OCI-LY3 (cell line): ENCODE measurements around the gene ALOX5.

Experiments used
- H2AFZ ChIP-seq: fragments of 200-600, 300-600 bp; shearing (Covaris generic); 2 replicates; pipeline ENCODE4 v1.6.0; 2014; ENCODE audit warnings: antibody characterized with exemption, low read depth, low read length
- H3K27ac ChIP-seq: fragments of 200-600, 300-600 bp; sonication (generic); 2 replicates; pipeline ENCODE4 v1.5.1; 2014; ENCODE audit warnings: mild to moderate bottlenecking, low read length, moderate library complexity, mixed read lengths
- H3K27me3 ChIP-seq: fragments of 200-600, 300-600 bp; sonication (generic); 2 replicates; pipeline ENCODE4 v1.6.1; 2014; ENCODE audit warnings: low read depth, low read length, mixed read lengths
- H3K36me3 ChIP-seq: fragments of 200-600, 300-600 bp; sonication (generic); replicated peaks from 2 replicates; pipeline ENCODE3; 2014; ENCODE audit warnings: low read depth, low read length, mixed read lengths
- H3K4me1 ChIP-seq: fragments of 300-600, 200-600 bp; sonication (generic); 2 replicates; pipeline ENCODE4 v1.6.1; 2014; ENCODE audit warnings: low read length, mixed read lengths
- H3K4me2 ChIP-seq: fragments of 200-600, 300-600 bp; sonication (generic); 2 replicates; pipeline ENCODE4 v1.6.1; 2014; ENCODE audit warnings: low read length, mixed read lengths
- H3K4me3 ChIP-seq: fragments of 300-600, 200-600 bp; sonication (generic); 2 replicates; pipeline ENCODE4 v1.5.1; 2014; ENCODE audit warnings: antibody characterized with exemption, mild to moderate bottlenecking, low read length, moderate library complexity
- H3K79me2 ChIP-seq: fragments of 300-600, 200-600 bp; shearing (Covaris generic); 2 replicates; pipeline ENCODE4 v1.6.1; 2014; ENCODE audit warnings: mild to moderate bottlenecking, low read length, mixed read lengths
- H3K9ac ChIP-seq: fragments of 300-600, 200-600 bp; shearing (Covaris generic); 2 replicates; pipeline ENCODE4 v1.6.0; 2014; ENCODE audit warnings: mild to moderate bottlenecking, low read length, moderate library complexity
- H3K9me3 ChIP-seq: fragments of 200-600, 300-600 bp; shearing (Covaris generic); 2 replicates; pipeline ENCODE4 v1.6.1; 2014; ENCODE audit warnings: low read length, mixed read lengths; ENCODE audit not compliant: insufficient read depth
- H4K20me1 ChIP-seq: fragments of 200-600, 300-600 bp; sonication (generic); 2 replicates; pipeline ENCODE4 v1.6.1; 2016; ENCODE audit warnings: low read length, mixed read lengths; ENCODE audit not compliant: insufficient read depth
- EZH2phosphoT487 ChIP-seq: fragments of 200-600 bp; shearing (Covaris generic); IDR thresholded peaks from 2 replicates; pipeline ENCODE4 v1.6.1; 2018; ENCODE audit warnings: antibody characterized with exemption, mixed run types, low read depth
- TF ChIP-seq, protein P1 (sequence below): fragments of 200-600, 300-600 bp; sonication (generic); IDR thresholded peaks from 2 replicates; pipeline ENCODE4 v1.5.1; 2014; ENCODE audit warnings: antibody characterized with exemption, low read length, low read depth

Gene ALOX5

DNA sequence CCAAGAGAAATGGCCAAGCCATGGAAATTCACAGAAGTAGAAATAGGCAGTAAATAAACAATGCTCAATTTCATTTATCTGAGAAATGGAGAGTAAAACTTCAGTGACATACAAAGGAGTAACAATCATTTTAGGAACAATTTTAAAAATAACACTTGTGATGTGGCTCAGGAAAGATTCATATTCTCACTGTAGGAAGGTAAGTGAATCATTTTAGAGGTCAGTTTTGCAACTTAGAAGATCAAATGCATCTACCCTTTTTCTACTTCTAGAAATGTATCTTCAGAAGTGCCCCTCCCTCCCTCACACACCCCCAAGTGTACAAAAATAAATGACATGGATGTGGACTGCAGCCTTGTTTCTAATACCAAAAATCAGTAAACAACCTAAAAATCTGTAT, 78.3 kb downstream of the ALOX5 start:
- Histone ChIP-seq H3K4me1 (no peaks in the 10 kb centered on the region), H3K4me2 (no peak overlapping the region), H3K27ac (no peak overlapping the region), H3K9me3 (no peaks in the 10 kb centered on the region), H3K27me3 (no peaks in the 10 kb centered on the region), H4K20me1 (no peaks in the 10 kb centered on the region), H3K79me2 (no peaks in the 10 kb centered on the region), H3K36me3 (no peaks in the 10 kb centered on the region), H3K9ac (no peak overlapping the region), H2AFZ (no peak overlapping the region), H3K4me3 (no peak overlapping the region)
- TF ChIP-seq, protein P1, sequence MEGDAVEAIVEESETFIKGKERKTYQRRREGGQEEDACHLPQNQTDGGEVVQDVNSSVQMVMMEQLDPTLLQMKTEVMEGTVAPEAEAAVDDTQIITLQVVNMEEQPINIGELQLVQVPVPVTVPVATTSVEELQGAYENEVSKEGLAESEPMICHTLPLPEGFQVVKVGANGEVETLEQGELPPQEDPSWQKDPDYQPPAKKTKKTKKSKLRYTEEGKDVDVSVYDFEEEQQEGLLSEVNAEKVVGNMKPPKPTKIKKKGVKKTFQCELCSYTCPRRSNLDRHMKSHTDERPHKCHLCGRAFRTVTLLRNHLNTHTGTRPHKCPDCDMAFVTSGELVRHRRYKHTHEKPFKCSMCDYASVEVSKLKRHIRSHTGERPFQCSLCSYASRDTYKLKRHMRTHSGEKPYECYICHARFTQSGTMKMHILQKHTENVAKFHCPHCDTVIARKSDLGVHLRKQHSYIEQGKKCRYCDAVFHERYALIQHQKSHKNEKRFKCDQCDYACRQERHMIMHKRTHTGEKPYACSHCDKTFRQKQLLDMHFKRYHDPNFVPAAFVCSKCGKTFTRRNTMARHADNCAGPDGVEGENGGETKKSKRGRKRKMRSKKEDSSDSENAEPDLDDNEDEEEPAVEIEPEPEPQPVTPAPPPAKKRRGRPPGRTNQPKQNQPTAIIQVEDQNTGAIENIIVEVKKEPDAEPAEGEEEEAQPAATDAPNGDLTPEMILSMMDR = no peak
- no peak for TF ChIP-seq EZH2phosphoT487

DNA sequence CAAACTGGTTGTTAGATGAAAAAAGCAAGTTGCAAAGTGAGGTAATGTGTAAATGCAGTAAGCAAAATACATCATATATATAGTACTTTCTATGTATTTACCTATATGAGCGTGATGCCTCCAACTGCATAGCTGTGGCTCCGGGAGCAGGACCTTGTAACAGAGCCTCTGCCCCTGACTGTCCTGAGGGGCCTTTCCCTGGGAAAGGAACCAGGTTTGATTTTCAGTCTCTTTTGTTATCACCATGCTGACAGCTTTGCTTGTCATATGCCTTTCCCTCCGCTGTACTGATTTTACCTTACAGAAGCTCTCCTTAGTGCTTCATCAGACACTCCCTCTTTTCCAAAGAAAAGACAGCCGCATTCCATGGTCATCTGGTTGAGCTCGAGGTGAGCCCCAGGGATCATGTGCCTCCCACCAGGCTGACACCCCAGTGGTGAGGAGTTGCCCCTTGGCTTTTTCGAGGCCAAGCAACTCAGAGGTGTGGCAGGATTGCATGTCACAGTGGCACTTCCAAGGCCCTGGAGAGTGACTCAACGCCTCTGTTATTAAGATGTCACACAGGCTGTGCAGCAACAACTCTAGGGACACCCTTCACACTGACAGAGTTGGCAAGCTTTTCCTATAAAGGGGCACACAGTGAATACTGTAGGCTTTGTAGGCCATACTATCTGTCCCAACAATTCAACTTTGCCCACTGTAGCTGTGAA, 78.9 kb downstream of the ALOX5 start:
- H3K27ac ChIP-seq = no peak overlapping the region
- no peak overlapping the region for H3K4me3 ChIP-seq
- H3K36me3 ChIP-seq = no peaks in the 10 kb centered on the region
- H2AFZ ChIP-seq = no peak overlapping the region
- H3K79me2 ChIP-seq = no peaks in the 10 kb centered on the region
- H3K4me1 ChIP-seq = no peaks in the 10 kb centered on the region
- no peaks in the 10 kb centered on the region for H3K27me3 ChIP-seq
- H3K9me3 ChIP-seq = no peaks in the 10 kb centered on the region
- no peak overlapping the region for H3K4me2 ChIP-seq
- no peaks in the 10 kb centered on the region for H4K20me1 ChIP-seq
- H3K9ac ChIP-seq = no peak overlapping the region
- TF ChIP-seq, protein P1 = no peak
- no peak for TF ChIP-seq EZH2phosphoT487

DNA sequence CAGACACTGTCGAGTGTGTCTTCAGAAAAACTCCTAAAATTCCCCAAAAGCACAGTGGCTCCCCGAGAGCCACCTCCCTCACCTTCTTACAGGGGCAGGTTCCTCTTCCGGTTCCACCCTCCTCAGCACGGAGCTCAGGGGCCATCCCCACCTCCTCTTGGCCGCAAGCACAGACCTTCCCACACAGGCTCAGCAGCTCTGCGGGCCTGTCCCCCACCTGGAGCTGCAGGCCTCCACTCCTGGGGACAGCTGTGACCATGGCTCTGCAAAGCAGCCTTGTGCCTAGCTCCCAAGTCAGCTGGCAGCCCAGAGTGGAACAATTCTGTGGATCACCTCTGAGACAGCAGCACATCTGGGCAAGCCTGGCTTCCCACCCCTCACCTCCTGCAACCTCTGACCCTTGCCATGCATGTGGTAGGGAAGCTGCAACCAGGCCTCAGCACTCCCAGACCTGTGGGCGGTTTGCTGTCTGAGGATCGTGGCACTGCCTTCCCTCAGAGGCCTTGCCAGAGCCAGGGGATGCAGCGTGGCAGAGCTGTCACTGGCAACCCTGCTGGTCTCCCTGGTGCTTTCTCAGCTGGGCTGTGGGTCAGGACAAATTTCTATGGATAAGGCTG, 79.7 kb downstream of the ALOX5 start:
- H3K4me2 ChIP-seq = no peak overlapping the region
- no peak overlapping the region for H3K27ac ChIP-seq
- no peaks in the 10 kb centered on the region for H3K79me2 ChIP-seq
- no peaks in the 10 kb centered on the region for H3K9me3 ChIP-seq
- no peaks in the 10 kb centered on the region for H4K20me1 ChIP-seq
- no peak for TF ChIP-seq EZH2phosphoT487
- TF ChIP-seq, protein P1 = no peak
- no peaks in the 10 kb centered on the region for H3K36me3 ChIP-seq
- no peaks in the 10 kb centered on the region for H3K27me3 ChIP-seq
- H3K9ac ChIP-seq = no peak overlapping the region
- H3K4me1 ChIP-seq = no peaks in the 10 kb centered on the region
- H2AFZ ChIP-seq = no peak overlapping the region
- H3K4me3 ChIP-seq = no peak overlapping the region

DNA sequence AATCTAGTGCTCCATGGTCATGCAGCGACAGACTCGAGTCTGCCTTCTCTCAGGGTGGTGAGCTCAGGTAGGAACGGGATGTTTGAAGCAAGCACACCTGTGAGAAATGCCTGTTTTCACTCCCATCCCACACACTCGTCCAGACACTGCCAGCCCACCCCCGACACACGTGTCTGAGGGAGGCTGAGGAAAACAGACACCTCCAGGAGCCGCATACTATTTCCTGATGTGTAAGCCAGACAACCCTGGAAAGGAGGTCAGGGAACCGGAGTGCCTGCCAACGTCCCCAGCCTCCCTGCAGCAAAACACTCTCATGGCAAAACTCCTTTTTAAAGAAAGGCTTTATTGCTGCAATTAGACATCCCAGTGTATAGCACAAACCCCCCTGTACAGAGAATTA, 80.2 kb downstream of the ALOX5 start:
- Histone ChIP-seq H3K4me1 (no peaks in the 10 kb centered on the region), H2AFZ (no peak overlapping the region), H3K27me3 (no peaks in the 10 kb centered on the region), H3K9me3 (no peaks in the 10 kb centered on the region), H3K27ac (no peak overlapping the region), H3K36me3 (no peaks in the 10 kb centered on the region), H3K4me3 (no peak overlapping the region), H3K9ac (no peak overlapping the region), H3K4me2 (no peak overlapping the region), H4K20me1 (no peaks in the 10 kb centered on the region), H3K79me2 (no peaks in the 10 kb centered on the region)
- TF ChIP-seq, protein P1 = no peak
- no peak for TF ChIP-seq EZH2phosphoT487
